Stimulated activated CD4-positive, alpha-beta T cell treated with anti-CD3 and anti-CD28 coated beads, Interleukin-1b, Interleukin-23, amount 100 ng/mL, for 4 hours (primary cell): Measurements from ENCODE around the gene NUDCD2.
"Not testable (repeated sequence)": the region's sequence is repeated elsewhere in the genome, so short reads cannot be mapped to it uniquely, and the experiment has no call there.

Experiments used
- DNase-seq, 2 donors: peaks; one replicate each; pipeline ENCODE4 v3.0.0-alpha.2; 2020; ENCODE audit warnings: low read depth in 2 of 2

Gene NUDCD2

DNA sequence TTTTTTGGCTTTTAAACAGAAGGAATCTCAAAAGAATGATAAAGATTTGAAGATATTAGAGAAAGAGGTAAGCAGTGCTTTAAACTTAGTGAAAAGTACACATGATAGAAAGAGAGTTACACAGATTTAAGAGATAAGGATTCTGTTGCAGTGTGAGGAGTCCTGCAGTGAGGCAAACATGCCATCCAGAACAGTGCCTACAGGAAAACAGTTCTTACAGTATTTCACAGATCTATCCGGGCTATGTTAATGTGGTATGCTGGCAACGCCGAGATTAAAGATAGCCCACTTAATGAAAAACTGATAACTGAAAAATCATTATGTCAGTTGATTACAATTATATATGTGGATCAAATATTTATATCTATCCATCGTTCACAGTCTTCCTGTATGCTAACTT lies 7.8 kb upstream of the NUDCD2 start:
- DNase-seq = no peak

DNA sequence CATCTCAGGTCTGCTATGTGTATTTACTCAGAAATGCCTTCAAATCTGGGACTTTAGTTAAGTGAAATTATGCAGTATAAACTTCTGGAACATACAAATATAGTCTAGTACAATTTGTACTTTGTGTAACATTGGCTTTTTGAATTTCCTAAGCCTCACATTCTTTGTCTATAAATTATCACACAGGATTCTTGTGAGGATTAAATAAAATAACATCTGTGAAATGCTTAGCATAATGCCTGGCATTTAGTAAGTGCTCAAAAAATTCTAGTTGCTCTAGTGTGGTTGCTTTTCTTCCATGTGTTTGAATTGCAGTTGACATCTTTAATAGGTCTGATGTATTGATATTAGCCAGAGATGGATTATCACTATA lies 3.1 kb upstream of the NUDCD2 start:
- DNase-seq = no peak

DNA sequence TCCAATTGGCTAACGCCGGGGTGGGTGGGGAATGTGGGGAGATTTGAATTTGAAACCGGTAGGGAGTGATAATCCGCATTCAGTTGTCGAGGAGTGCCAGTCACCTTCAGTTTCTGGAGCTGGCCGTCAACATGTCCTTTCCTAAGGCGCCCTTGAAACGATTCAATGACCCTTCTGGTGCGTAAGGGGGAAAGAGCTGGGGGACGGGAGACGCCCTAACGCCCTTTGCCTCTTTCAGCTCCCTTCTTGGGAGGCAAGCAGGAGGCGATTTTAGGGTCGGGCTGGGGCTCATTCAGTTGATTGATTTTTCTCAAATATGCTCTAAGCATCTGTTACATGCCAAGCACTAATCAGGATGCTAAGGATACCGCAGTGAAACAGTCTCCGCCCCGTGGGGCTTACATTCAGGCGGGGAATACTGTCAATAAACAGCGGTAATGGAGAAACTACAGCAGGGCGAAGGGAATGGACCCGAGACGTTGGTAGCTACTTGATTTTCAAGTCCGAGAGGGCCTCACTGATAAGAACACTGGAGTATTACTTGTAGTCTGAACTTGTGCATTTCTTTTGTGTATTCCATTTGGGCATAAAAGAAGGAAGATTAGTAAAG lies 765 bp upstream of the NUDCD2 start, which contains the start of gene HMMR:
Gene HMMR, plus strand, starts transcription at position 71 of the 610 bp plus-strand sequence. Its CDS starts 61 bp downstream, at position 132.
- DNase-seq = no peak

DNA sequence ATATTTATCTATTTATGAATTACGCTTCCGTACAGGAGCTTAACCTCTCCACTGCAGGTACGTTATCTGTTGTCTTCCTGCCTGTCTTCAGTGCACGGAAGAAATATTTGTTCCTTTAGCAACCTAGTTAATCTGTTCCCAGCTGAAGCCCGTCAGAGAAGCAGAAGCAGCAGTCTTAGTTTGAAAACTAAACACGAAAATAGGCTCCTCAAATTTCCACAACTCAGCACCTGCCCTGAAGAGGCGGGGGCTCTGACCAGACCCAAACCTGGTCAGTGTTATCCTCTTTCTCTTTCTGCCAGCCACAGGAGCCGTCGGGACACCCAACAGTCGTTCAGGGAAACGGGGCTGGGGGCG lies 462 bp downstream of the NUDCD2 start:
- no peak for DNase-seq

DNA sequence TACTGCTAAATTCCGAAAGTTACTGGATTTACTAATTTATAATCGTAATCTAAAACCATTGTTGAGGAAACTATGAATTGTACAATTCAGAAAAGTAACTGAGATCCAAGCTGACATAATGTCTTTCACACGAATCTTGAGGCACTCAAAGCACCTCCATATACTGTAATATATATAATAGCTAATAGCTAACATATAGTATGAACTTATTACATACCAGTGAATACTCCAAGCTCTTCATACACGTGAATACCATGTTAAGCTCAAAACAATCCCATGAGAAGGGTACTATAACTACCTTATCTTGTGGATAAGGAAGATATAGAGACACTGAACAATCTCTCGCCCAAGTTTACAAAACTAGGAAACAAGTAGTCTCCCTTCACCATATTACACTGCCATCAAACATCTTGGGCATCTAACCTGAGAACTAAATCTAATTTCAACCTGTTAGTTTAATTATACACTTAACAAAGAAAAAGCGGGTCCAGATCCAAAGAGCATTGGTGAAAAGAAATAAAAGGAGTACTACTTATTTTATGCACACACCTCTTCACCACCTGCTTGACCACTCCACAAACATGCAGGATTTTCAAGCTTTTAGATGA lies 1.0 kb downstream of the NUDCD2 start:
- DNase-seq = no peak

DNA sequence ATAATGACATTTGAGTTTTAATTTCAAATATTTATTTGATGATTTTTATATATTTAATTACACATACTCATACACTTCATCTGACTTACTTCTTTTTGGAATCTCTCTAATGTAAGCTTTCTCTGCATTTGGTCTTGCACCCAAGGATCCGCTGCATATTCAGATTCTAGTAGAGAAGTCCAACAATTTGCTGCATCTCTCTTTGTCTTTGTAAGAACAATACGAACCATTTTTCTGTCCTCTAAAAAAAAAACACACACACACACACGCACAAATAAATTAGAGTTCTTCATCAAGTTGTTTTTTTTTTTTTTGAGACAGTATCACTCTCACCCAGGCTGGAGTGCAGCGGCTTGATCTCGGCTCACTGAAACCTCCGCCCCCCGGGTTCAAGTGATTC lies 3.1 kb downstream of the NUDCD2 start:
- DNase-seq = no peak

DNA sequence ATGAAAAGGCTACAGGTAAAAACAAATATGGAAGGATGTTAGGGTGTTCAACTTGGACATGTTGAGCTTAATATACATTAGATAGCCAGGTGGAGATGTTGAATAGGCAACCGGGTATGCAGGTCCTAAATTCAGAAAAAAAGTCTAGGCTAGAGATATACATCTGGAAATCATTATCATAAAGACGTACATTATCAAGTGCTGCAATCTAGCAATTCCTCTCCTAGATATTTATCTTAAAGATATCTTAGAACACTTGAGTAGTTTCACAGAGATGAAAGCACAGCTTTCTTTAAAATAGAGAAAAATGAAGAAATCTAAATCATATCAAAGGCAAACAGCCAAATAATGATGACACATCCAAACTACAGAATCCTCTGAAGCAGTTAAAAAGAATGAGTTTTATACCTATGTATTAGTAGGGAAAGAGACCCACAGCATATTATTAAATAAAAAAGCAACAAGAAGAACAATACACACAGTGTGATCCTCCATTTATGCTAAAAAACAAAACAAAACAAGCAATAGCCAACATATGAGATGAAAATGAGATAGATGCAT lies 3.8 kb downstream of the NUDCD2 start:
- DNase-seq = no peak

DNA sequence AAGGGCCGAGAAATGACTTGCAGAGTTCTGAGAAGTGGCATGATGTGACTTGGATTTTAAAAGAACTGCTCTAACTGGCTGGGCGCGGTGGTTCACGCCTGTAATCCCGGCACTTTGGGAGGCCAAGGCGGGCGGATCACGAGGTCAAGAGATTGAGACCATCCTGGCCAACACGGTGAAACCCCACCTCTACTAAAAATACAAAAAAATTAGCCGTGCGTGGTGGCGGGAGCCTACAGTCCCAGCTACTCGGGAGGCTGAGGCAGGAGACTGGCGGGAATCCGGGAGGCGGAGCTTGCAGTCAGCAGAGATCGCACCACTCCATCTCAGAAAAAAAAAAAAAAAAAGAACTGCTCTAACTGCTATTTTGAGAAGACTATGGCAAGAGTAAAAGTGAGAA lies 4.5 kb downstream of the NUDCD2 start:
- not testable (repeated sequence) for DNase-seq

DNA sequence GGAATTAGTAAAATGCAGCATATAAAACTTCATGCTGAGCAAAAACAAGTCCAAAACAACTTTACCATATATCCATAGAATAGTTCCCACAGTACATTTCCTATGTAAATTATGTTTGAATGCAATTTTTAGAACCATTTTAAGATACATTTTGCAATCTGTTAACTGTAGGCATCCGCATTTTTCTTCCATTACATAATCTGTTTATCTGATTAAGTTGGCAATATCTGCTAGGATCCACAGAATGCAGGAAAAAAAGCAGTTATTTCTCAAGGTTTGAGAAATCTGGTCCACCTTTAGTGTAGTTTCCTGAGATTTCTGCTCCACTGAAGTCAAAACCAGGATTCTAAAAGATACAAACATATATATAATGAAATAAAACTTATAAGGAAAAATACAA lies 6.2 kb downstream of the NUDCD2 start:
- no peak for DNase-seq

DNA sequence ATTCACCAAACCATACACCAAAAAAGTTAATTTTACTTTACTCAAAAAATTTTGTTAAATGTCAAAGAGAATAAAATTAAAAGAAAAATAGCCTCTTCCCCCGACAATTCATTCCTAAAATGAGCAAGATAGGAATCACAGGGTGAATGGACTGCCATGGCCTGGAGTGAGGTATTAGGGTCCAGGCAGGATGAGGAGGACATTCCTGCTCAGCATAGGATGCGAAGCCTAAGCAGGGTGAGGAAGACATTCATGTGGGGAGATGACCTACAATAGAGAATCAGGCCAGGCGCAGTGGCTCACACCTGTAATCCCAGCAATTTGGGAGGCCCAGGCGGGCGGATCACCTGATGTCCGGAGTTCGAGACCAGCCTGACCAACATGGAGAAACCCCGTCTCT lies 8.4 kb downstream of the NUDCD2 start:
- DNase-seq = no peak

DNA sequence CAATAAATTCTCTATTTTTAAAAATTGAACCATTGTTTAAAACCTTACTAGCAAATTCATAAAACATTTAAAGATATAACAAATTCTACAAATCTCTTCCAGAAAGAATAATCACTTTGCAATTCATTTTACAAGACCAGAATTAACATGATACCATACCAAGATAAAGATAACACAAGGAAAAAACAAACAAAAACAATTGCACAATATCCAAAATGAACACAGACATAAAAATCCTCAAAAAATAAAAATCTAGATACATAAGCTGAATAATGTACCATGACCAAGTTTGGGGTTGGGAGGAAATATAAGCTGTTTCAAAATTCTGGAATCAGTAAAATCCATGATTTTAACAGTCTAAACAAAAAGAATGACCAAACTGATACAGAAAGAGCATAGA lies 11.4 kb downstream of the NUDCD2 start:
- no peak for DNase-seq

DNA sequence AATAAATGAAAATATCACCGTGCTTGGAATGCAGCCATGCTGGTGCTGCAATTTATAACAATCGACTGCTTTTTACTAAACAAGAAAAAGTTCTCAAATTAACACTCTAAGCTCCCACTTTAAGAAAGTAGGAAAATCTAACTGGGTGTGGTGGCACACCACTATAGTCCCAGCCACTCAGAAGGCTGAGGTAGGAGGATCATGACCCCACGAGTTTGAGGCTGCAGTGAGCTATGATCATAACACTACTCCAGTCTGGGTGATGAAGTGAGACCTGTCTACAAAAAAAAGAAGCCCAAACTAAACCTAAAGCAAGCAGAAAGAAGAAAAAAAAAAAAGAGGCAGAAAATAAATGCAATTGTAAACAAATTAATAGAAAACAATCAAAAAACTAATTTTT lies 12.0 kb downstream of the NUDCD2 start:
- DNase-seq = no peak

DNA sequence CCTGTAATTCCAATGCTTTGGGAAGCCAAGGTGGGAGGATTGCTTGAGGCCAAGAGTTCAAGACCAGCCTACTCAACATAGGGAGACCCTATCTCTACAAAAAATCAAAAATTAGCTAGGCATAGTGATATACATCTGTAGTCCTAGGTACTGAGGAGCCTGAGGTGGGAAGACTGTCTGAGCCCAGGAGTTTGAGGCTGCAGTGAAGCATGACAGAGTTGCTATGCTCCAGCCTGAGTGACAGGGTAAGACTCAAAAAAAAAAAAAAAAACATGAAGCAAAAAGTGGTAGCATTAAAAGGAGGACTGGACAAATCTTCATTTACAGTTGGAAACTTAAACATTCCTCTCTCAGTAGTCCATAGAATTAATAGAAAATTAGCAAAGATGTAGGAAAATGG lies 12.7 kb downstream of the NUDCD2 start:
- DNase-seq = no peak

DNA sequence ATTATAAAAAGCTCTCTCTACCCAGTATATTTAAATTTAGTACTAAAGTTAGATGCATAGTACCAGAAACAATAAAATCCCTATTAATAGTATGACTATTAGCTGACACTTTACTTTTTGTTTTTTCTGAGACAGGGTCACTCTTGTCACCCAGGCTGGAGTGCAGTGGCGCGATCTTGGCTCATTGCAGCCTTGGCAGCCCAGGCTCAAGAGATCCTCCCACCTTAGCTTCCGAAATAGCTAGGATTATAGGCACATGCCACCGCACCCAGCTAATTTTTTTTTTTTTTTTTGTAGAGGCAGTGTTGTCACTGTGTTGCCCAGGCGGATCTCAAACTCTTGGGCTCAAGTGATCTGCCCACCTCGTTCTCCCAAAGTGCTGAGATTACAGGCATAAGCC lies 14.6 kb downstream of the NUDCD2 start:
- DNase-seq = no peak

DNA sequence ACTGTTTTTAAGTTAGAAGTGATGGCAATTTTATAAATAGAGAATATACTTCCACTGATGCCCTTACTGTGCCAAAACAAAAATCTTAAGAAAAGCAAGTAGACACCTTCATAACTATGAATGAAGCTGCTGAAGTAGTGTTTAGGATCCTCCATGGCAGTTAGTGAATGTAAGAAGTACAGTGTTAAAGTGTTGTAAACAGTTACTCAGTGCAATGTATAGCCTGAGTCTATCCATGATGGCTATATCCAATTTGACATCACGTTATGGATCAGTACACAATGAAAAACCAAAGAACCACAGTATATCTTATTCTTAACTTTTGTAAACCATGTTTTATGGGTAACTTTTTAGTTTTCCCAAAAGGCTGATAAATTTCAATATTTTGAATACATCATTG lies 15.4 kb downstream of the NUDCD2 start:
- DNase-seq = no peak

DNA sequence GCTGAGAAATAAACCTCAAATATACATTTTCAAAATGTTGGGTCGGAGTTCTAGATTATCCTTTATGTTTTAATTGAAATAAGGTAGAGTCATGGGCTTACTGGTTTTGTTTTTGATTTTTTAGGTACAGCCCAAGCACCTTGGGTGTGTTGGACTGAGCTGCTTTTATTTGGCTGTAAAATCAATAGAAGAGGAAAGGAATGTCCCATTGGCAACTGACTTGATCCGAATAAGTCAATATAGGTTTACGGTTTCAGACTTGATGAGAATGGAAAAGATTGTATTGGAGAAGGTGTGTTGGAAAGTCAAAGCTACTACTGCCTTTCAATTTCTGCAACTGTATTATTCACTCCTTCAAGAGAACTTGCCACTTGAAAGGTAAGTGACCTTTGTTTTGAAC lies 18.9 kb downstream of the NUDCD2 start:
- no peak for DNase-seq

DNA sequence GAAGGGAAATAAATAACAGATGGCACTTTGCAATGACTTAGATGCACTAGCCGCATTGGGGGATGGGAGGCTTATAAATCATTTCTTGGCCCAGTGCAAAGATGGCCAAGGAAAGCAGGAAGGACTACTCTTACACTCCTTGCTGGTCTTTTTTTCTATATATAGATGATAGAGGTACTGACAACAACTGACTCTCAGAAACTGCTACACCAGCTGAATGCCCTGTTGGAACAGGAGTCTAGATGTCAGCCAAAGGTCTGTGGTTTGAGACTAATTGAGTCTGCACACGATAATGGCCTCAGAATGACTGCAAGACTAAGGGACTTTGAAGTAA lies 20.8 kb downstream of the NUDCD2 start:
- no peak for DNase-seq

DNA sequence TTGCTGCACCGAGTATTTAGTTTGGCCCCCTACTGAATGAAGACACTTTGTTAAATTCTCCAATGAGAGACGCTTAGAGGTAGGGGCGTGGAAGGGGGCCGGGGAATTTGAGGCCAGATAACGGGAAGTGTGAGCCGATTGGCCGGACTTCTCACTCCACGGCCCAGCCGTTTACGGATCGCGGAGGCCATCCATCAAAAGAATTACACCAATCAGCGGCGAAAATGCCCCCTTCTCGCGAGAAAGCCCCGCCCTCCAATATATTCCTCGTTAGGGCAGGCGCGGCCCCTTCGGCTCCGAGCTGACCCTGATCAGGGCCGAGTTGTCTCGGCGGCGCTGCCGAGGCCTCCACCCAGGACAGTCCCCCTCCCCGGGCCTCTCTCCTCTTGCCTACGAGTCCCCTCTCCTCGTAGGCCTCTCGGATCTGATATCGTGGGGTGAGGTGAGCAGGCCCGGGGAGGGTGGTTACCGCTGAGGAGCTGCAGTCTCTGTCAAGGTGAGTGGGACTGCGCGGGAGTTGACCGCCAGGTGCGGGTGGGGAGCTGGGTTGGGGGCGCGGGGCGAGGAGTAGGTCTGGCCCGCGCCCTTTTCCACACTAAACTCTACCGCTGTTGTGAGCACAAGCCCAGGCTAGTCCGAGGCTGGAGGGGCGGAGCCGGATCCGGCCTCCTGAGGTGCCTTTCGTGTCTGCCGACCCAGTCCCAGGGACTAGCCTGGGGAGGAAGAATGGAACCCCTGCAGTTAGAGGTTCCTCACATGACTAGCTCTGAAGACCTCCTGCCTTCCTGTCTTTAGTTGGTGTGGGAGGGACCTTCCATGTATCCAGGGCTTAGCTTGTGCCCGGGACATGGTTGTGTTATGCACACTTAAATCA lies 22.4 kb downstream of the NUDCD2 start, which contains the start of gene CCNG1:
Gene CCNG1, plus strand, starts transcription at position 287 of the 874 bp plus-strand sequence. CDS start 1,662 bp downstream, outside the sequence.
- peak; percentile 73 to 74 for DNase-seq

DNA sequence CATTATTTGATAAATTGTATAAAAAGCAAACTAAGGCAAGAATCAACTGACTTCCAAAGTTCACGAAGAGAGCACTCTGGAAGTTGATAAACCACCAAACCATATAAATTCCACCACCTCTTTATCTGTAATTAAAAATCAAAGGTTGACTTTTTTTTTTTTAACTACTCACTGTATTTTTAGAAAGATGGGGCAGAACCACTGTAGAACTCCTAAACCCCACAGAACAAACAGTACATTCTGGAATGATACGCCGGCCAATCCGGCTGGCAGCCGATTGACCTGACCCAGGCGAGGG lies 22.9 kb downstream of the NUDCD2 start:
- no peak for DNase-seq

DNA sequence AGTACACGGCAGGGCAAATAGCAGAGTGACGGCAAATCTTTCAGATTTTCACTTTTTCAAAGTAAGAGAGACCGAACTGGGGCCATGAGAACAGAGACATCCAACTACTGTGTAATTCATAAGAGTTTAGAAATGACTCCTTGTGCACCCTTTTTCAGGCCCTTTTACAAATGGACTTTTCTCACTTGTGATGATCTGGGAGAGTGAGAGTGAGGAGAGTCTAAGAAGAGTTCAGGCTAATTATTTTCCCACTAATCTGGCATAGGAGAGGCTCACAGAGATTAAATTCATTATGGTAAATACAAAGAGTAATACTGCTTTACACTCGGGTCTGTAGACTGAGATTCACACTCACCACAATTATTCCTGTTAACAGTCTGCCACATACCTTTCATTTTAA lies 23.4 kb downstream of the NUDCD2 start:
- no peak for DNase-seq

DNA sequence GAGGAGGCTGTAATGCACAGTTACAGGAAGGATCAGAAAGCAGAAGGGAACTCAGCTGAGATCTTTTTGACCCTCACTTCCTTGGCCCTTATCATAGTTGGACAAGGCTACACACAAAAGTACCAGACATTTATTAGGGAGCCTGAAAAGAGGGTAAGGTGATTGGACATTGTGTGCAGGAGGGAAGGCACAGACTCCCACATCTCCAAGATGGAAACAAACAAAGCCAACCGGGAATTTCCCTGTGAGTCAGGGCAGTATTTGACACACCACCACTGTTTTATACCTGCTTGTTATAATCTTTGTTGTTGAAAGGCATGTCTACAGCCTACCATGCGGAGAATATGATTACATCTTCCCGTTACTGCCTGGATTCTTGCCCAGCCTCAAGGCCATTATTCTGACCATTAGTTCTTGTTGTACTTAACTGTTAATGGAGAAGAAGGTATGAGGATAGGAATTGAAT lies 25.5 kb downstream of the NUDCD2 start:
- DNase-seq = no peak

DNA sequence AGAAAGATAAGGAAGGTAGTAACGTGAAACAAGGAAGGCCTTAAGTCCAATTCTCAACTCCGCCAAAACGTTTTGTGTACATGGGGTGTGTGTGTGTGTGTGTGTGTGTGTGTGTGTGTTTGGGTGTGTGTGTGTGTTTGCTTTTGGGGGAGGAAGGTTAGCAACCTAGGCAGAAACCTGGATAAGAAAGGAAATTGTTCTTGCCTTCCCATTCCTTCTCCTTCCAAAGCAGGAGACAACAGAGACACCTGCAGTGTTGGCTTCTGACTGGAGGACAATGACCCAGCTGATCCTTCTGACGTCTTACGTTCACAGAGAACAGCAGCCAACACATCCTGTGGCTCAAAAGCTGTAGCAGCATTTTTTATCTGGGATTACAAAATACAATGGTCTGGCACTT lies 26.6 kb downstream of the NUDCD2 start:
- DNase-seq = no peak

DNA sequence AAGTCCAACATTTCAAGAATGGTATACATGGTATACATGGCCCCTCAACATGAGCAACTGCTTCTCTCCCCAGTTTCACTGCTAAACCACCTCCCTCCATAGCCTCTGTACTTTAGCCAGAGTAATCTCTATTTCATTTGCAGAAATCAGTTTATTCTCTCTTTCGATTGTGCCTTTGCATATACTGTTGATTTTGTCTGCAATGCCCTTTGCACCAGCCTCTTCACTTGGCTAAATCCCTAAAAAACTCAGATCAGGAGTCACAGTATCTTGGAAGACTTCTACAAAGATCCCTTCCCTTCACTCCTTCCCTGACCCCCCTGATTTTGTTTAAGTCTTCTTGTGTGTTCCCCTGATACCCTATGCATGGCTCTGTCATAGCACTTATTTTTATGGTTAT lies 27.4 kb downstream of the NUDCD2 start:
- no peak for DNase-seq
